ENCODE measurements around the gene TRIM66. TPM values are rescaled to one million over a fixed set of nuclear protein-coding genes. Genes with fewer than 3 reads are reported as not detected.

The TRIM66 gene
- total RNA-seq, 1 experiment from 2014 or later = 8.5 TPM

DNA sequence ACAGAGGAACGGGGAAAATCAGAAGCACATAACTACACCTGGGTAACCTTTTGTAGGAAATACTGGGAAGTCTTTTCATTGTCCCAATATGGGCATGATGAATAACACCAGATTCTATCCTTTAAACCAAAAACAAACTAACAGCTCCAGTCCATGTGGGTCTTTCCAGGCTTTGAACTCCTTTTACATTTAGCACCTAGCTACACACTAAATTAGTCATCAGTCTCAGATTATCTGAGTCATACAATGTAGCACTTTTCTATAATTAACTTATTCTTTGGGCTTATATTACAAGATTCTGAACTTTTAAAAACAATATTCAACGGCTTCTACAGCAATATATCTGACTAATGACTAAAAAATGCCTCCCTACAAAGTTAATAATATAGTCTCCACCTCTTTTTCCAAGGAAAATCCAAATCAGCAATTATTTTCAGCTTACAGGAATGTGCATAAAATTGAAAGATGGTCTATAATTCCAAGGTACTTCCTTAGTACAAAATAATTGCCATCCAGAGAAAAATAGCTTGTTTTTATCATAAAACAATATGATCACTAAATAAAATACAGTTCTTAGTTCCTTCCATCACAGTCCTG is 114.8 kb downstream of the TRIM66 start:
- peak; percentile 50 for DNase-seq (ENCODE audit: low read depth)

DNA sequence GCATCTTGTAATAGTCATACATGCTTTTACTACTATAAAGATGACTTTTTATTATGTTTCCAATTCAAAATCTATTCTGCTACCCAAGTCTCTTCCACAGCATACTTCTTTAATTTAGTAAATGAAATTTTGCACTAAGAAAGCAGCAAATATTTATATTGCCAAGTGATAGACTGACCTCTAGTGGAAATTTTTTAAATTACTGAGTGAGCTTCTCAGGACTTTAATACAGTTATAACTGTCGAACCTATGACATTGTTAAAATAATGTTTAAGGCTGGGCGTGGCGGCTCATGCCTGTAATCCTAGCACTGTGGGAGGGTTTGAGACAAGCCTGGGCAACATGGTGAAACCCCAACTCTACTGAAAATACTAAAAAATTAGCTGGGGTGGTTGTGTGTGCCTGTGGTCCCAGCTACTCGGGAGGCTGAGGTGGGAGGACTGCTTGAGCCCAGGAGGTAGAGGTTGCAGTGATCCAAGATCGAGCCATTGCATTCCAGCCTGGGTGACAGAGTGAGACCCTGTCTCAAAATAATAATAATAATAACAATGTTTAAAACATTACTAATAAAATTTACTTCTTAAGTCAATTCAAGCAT is 115.8 kb downstream of the TRIM66 start:
- DNase-seq (ENCODE audit: low read depth) = peak; percentile 53

- no peak for DNase-seq (ENCODE audit: low read depth)
These were observed 117.9 kb downstream of the TRIM66 start for GRCh38 chr11:8564526-8564925.

Other genes starting within 250 kb of the TRIM66 start
- 0.40 and 0.51 TPM in 2 replicates for gene STK33, start 88.4 kb downstream of the TRIM66 start, total RNA-seq (2014; rRNA removed)
- gene RPL27A, start 127 bp upstream of the TRIM66 start, total RNA-seq (2014; rRNA removed) = 514 and 527 TPM in 2 replicates
- 87.8 and 89.8 TPM in 2 replicates for gene AKIP1, start 228.5 kb upstream of the TRIM66 start, total RNA-seq (2014; rRNA removed)

Data from LHCN-M2 (cell line).